GM12878 (cell line): Measurements from ENCODE around the gene RERE. TPM values are rescaled to one million over a fixed set of nuclear protein-coding genes. Genes with fewer than 3 reads are reported as not detected.

Experiments
- ATAC-seq: fragments of 200-7000 bp; cut with Tn5 transposase; 3 replicates; pipeline ENCODE4 v1.9.1; 2020; ENCODE audit warnings: mild to moderate bottlenecking, moderate library complexity
- BruUV-seq: library from RNA; stranded (reverse); fragments of 400-500 nt; replicated peaks from 2 replicates; lab custom pipeline; 2021; lab: Mats Ljungman, UMichigan
- CTCF ChIA-PET: fragments of 300-600 bp; sonication (Branson Sonifier 250); formaldehyde crosslinking; extraction: SDS; loops from one replicate; lab custom pipeline; 2021; ENCODE audit warnings: inconsistent platforms; lab: Yijun Ruan, JAX
- POLR2A ChIA-PET: fragments of 350-600 bp; formaldehyde crosslinking; extraction: SDS; loops from one replicate; lab custom pipeline; 2021; ENCODE audit warnings: inconsistent platforms; lab: Charles Lee
- RAD21 ChIA-PET: fragments of 300-600 bp; sonication (Branson Sonifier 250); formaldehyde crosslinking; loops from one replicate; lab custom pipeline; 2023; ENCODE audit warnings: antibody characterized with exemption; ENCODE audit not compliant: unreplicated experiment; lab: Charles Lee
- SMC1A ChIA-PET: fragments of 300-600 bp; sonication (Branson Sonifier 250); formaldehyde crosslinking; loops from one replicate; lab custom pipeline; 2023; ENCODE audit not compliant: unreplicated experiment, uncharacterized antibody; lab: Charles Lee
- DNase-seq: peaks from one replicate; pipeline ENCODE4 v3.0.0-alpha.2; 2011; ENCODE audit warnings: low read depth, low spot score
- FAIRE-seq: peaks from 3 replicates; lab custom pipeline; 2011; peaks lifted over from hg19 to GRCh38; lab: Jason Lieb, UNC
- H2AFZ ChIP-seq: 2 replicates; pipeline ENCODE4 v1.6.0; 2011; ENCODE audit warnings: low read depth, low read length, control low read depth; ENCODE audit not compliant: control insufficient read depth
- H3K27ac ChIP-seq: 2 replicates; pipeline ENCODE4 v1.5.1; 2011; ENCODE audit warnings: control low read depth; ENCODE audit not compliant: control insufficient read depth, insufficient read depth
- H3K27me3 ChIP-seq, 2 experiments: replicated peaks in 1 of 2; 2 replicates each; pipeline versions ENCODE4 v1.6.0 to v1.6.1; 2011; ENCODE audit warnings: low read length in 1 of 2; ENCODE audit not compliant: control insufficient read depth in 2 of 2, insufficient read depth in 2 of 2
- H3K36me3 ChIP-seq, 2 experiments: 2 replicates each; pipeline ENCODE4 v1.5.1; 2011; ENCODE audit warnings: low read length in 1 of 2; ENCODE audit not compliant: control insufficient read depth in 2 of 2, insufficient read depth in 2 of 2
- H3K4me1 ChIP-seq: 2 replicates; pipeline ENCODE4 v1.6.1; 2011; ENCODE audit warnings: mild to moderate bottlenecking, low read length, moderate library complexity, mixed read lengths; ENCODE audit not compliant: control insufficient read depth, insufficient read depth
- H3K4me2 ChIP-seq: 2 replicates; pipeline ENCODE4 v1.6.0; 2011; ENCODE audit warnings: control low read depth; ENCODE audit not compliant: control insufficient read depth, insufficient read depth
- H3K4me3 ChIP-seq: fragments of 200-600 bp; sonication (generic); 2 replicates; pipeline ENCODE4 v1.5.1; 2016
- H3K79me2 ChIP-seq: 2 replicates; pipeline ENCODE4 v1.6.0; 2011; ENCODE audit warnings: low read length; ENCODE audit not compliant: control insufficient read depth, insufficient read depth
- H3K9ac ChIP-seq: 2 replicates; pipeline ENCODE4 v1.8.0; 2011; ENCODE audit warnings: low read length, control low read depth, mixed read lengths; ENCODE audit not compliant: control insufficient read depth, insufficient read depth
- H3K9me3 ChIP-seq: replicated peaks from 3 replicates; pipeline ENCODE4 v1.5.1; 2011; ENCODE audit warnings: mild to moderate bottlenecking, low read length; ENCODE audit not compliant: control insufficient read depth, insufficient read depth
- H4K20me1 ChIP-seq: 2 replicates; pipeline ENCODE4 v1.6.0; 2011; ENCODE audit not compliant: control insufficient read depth, insufficient read depth
- MEF2B ChIP-seq: fragments of 450-650 bp; IDR thresholded peaks from 2 replicates; pipeline ENCODE4 v1.6.1; 2018; ENCODE audit warnings: mild to moderate bottlenecking, moderate library complexity; ENCODE audit not compliant: partially characterized antibody, poor library complexity, severe bottlenecking
- MTA2 ChIP-seq: fragments of 450-650 bp; IDR thresholded peaks from 2 replicates; pipeline ENCODE4 v1.6.1; 2016; ENCODE audit warnings: low read depth, mild to moderate bottlenecking, moderate library complexity
- NFYB ChIP-seq: IDR thresholded peaks from 2 replicates; pipeline ENCODE4 v1.6.1; 2011; ENCODE audit warnings: low read depth, mild to moderate bottlenecking, low read length, improper control_type of control experiment, moderate library complexity; ENCODE audit not compliant: insufficient read depth
- SIN3A ChIP-seq: IDR thresholded peaks from 2 replicates; pipeline ENCODE4 v1.6.1; 2012; ENCODE audit warnings: low read depth, low read length, improper control_type of control experiment
- SMARCA5 ChIP-seq: fragments of 450-650 bp; IDR thresholded peaks from 2 replicates; pipeline ENCODE4 v1.6.1; 2017; ENCODE audit warnings: mild to moderate bottlenecking
- ZNF687 ChIP-seq: fragments of 450-650 bp; IDR thresholded peaks from 2 replicates; pipeline ENCODE4 v1.6.1; 2017; ENCODE audit warnings: mild to moderate bottlenecking, moderate library complexity
- WGBS: methylation state at CpG from one replicate; pipeline ENCODE4 v1.1.6; 2016; ENCODE audit warnings: low lambda C conversion rate; ENCODE audit not compliant: insufficient replicate concordance, insufficient coverage; ENCODE audit errors: missing lambda C conversion rate; 5-methylcytosine and 5-hydroxymethylcytosine counted together
- in situ Hi-C: fragments of 300-500 bp; cut with MboI; formaldehyde crosslinking; loops from 9 replicates; pipeline ENCODE4 v1.14.3; 2018; ENCODE audit warnings: mixed read lengths
- intact Hi-C: fragments of 100-400 bp; cut with micrococcal nuclease; formaldehyde crosslinking; loops from one replicate; pipeline ENCODE4 v1.14.2; 2022; ENCODE audit not compliant: unreplicated experiment
- polyA plus RNA-seq, 11 experiments: library from polyadenylated mRNA; depleted of rRNA in 4 of 11; unstranded in 6 of 11; stranded (reverse) in 5 of 11; fragments of >200 nt; fragmentation: Nextera tagmentation in 4 of 11; fragmentation: Illumina TruSeq in 1 of 11; extraction: Ambion mirVana in 4 of 11; extraction: Trizol in 1 of 11; gene quantifications; 1 replicate in 1 of 11; 2 replicates in 10 of 11; pipeline versions ENCODE4 v1.2.1 to v1.2.3, GENCODE V29; 2011 to 2016; ENCODE audit warnings: inconsistent platforms in 2 of 11, missing spikeins in 2 of 11, low read depth in 1 of 11
- total RNA-seq, 4 experiments: library from RNA; depleted of rRNA in 3 of 4; stranded (reverse); fragments of >200 nt in 3 of 4; fragmentation: Illumina TruSeq in 1 of 4; extraction: Trizol in 1 of 4; gene quantifications; 2 replicates each; pipeline versions ENCODE4 v1.2.1 to v1.2.3, GENCODE V29; 2013 to 2021

The RERE gene
- total and polyA plus RNA-seq, 10 of the 15 experiments (the other 5 are each of a cell fraction or from before 2014, with no cell fraction given), result 5.2 to 60.5 (median 20.2) TPM

GRCh38 chr1:8698937-8699447 lies 118.4 kb downstream of the RERE start:
- H3K36me3 ChIP-seq, result no peaks in the 10 kb centered on the region
- ATAC-seq (peak; percentile 14), DNase-seq (no peak), FAIRE-seq (peak; percentile 13)
- ChIA-PET RAD21 (interaction anchor here (1.1 to 4.4 kb wide), 8 partner anchors 8 to 150 kb away, joined by 3 to 19 read pairs (median 4); no protein-coding TSS in a partner anchor), POLR2A (interaction anchor here (1.0 to 1.4 kb wide), 5 partner anchors 18 to 37 kb away, joined by 3 to 4 read pairs (median 3); no protein-coding TSS in a partner anchor), SMC1A (interaction anchor here (0.8 to 10.6 kb wide), 11 partner anchors 14 to 151 kb away, joined by 3 to 154 read pairs (median 3); no protein-coding TSS in a partner anchor), CTCF (interaction anchor here (0.8 to 4.8 kb wide), 16 partner anchors 8 to 150 kb away, joined by 3 to 28 read pairs (median 5); no protein-coding TSS in a partner anchor)
- no peaks in the 10 kb centered on the region for H4K20me1 ChIP-seq
- no peak overlapping the region; the same call in 1 of the 2 replicates for H3K4me2 ChIP-seq
- no peaks in the 10 kb centered on the region; the same call in 1 of the 2 replicates for H3K4me1 ChIP-seq
- WGBS, result 83% methylated on average over 3 of the region's 3 CpGs
- H3K9ac ChIP-seq, result no peak overlapping the region
- no peak overlapping the region; the same call in 1 of the 2 replicates for H3K4me3 ChIP-seq
- no peak overlapping the region for H2AFZ ChIP-seq
- no peak overlapping the region for H3K27ac ChIP-seq
- no TSS peak for BruUV-seq
- in situ Hi-C loops (no loop called here), intact Hi-C loops (no loop called here)
- H3K79me2 ChIP-seq, result peaks cover 73% of the 10 kb centered on the region
- TF ChIP-seq ZNF687 (0 out of 2 replicates have a peak, but pooled peaks have one; percentile 14), MTA2 (peak; percentile 23; the same call in 1 of the 2 replicates), SIN3A (no peak), NFYB (no peak), MEF2B (peak; percentile 38), SMARCA5 (no peak)
- no peaks in the 10 kb centered on the region for H3K9me3 ChIP-seq
- H3K27me3 ChIP-seq, result no peaks in the 10 kb centered on the region
